Measurements from ENCODE around the gene RIC3.

Gene RIC3

DNA sequence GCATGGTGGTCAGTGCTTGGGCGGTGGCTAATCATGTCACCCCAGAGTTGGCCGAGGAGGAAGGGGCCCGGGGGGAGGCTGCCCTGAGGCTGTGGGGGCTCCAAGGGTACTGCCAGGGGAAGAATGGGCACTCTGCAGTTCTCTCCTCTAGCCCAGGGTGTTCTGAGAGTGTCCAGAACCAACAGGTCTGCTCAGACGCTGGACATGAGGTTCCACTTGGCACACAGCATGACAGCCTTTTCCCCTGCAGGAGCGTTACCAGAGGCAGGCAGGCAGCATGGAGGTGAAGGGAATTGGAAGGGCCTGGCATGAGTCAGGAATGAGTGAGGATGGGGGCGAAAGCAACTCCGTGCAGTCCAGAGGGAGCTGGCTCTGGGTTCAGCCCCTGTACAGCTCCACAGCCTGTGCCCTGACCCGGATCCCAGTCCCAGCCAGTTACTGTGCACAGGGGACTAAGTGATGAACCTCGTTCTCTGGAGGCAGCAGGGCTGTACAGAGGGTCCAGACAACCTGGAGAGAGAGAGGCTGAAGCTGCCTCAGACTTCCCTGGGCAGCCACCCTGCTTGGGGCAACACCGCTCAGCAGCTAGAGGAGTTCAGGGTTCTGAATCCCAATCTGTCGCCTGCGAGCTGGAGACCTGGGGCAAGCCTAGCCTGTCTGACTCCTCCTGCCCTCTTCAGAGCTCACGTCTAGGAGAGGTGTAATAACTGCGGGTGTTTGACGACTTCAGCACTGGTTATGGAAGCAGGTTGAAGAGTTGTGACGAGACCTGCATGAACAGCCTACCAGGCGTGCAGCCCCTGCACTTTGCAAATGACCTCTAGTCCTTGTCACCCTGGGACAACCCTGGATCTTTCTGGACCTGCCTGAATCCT is 102.6 kb downstream of the RIC3 start:
- DNase-seq: no peak

DNA sequence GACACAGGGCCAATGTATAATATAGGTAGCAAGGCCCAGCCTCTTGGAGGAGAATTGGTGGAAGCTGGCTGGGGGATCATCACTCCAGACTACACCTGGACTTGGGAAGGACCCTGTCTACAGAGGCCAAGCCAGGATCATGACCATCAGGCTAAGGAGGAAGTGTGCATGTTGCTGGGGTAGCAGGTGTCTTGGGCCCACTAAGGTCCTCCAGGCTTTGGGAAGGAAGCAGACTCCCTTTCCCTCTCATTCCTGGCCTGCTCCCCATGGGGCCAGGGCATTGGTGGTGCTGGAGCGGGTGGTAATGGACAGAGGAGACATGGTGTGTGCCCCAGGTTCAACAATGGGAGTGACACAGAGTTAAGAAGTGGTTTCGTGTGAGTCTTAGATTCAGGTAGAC is 103.8 kb downstream of the RIC3 start:
- DNase-seq: no peak

DNA sequence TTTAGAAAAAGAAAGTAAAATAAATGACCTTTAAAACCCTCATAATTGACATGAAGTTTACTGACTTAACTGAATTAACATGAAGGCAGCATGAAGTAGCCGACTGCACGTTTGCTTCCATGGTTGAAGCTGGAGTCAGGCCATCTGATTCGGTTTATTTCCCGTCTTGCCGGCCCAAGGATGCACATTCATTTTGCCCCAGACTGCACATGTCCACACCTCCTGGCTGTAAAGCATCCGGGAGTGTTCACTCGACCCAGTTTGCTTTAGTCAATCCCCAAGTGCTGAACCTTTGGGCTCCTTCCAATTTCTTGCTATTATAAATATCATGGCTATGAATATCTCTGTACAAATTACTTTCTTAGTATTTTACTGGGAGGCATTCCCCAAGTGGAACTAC is 105.5 kb downstream of the RIC3 start:
- no peak for DNase-seq

DNA sequence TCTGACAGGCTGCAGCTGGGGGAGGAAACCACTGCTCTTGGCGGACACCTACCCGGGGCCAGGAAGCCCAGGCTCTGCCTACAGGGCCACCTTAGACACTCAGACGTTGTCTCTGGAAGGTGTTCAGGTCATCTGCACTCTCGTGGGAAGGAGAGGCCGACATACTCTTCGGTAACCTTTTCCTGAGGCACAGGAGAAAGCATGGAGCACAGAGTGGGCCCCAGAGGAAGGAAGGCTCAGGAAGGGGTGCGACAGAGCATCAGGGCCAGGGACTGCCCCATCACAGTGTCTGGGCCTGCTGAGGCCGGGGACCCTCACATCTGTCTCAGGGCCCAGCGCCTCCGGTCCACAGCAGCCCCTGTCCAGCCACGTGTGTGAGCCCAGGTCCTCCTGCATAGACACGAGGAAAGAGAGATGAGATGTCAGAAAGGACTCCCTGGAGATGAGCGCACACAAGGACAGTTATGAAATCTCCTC is 106.0 kb downstream of the RIC3 start:
- no peak for DNase-seq

DNA sequence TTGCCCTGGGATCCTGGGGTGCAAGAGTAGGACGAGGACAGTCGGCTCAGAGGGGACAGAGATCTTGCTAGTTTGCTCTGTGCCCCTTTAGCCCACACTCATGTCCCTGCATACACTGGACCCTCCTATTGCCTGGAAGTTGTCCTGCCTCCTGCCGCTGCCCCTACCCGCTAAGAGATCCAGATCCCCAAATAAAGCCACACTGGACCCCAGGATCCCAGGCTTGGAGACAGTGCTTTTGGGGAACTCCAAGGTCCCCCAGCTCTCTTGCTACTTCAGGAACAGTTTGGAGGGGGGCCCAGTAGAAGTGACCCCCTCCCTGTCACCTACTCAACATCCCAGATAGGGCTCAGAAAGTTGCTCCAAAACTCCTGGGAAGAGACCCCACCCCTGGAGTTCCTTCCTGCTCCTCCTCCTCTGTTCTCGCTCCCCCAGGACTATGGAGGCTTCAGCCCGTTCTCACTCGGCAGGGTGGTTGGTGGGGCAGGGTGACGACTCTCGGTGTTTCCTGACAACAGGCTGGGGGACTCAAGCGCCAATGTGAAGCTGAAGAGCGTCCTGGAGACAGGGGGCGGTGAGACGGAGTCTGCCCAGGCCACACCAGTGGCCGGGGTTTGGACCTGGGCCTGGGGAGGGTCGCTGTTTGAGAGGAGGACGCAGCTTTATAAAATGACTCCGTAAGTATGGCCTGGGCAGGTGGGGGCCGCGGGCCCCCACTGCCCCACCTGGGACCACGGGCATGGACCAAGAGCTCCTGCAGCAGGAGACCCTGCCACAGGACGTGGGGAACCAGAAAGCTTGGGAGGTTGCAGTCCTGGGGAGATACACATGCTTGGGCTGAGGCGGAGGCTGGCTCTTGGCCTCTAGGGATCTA is 107.0 kb downstream of the RIC3 start:
- no peak for DNase-seq

DNA sequence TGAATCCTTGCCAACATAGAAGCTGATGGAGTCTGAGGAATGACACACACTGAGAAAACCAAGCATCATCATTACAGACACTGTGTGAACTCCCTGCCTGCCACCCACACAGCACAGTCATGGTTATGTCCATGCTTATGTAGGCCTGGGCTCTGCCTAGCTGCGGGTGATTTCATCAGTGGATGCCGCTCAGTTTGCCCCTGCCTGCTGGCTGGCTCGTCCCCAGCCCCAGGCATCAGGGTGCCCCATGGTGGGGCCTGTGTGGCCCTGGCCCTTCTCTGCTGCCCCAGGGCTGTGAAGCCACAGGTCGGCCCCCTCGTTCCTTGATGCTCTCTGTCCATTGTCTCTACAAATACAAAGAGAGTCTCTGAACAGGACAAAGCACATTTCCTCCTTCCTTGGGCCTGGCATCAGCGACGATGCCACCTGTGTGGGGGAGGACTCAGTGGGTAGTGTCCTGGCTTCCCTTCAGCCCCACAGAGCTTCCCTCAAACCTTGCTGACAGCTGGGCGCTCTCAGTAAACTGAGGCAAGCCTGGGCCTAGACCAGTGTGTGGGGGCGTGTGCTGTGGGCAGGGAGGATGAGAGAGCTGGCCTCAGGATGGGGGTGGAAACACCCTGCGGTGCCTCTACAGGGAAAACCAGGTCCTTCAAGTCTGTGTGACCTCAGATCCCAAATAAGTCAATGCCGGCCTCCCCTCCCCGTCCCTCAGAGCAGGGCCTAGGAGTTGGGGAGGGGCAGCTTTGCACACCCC is 107.8 kb downstream of the RIC3 start:
- no peak for DNase-seq

DNA sequence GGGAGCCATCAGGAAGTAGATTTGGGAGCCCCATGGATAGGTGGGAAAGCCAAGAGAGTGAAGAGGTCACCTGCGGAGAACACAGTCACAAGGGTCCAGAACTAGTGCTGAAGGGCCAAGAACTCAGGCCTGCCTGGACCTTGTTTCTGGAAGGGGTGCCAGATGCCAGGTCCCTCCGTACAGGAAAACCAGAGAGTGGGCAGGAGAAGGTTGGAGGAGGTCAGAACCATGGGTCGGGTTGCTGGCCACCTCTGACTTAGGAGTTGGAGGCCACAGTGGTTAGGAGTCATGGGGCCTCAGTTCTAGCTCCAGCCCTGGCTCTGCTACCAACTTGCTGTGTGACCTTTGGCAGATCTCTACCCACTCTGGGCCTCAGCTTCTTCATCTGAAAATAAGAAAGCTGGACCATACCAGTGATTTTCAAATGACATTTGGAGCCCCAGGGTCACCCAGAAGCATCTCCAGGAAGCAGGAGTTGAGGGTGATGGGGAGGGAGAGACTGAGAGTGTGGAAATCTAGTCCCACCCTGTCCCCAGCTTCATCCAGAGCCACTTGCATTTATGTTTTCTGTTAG is 108.6 kb downstream of the RIC3 start:
- DNase-seq: no peak

DNA sequence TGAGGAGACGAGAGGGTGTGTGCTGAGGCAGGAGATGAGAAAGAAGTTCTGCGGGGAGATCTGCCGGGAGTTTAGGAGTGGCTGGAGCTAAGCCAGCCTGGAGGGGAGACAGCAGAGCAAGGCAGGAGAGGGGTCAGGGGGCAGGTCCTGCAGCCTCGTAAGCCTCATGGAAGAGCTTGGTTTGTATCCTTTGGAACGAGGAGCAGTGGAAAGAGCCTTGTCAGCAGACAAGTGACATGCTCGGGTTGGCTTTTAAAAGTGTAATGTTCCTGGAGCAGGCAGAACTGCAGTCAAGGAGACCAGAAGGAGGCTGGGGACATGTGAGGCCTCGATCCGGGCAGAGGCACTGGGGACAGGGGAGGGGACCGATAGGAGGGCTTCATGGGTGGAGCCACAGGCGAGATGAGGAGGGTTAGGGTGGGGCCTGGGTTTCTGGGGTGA is 109.2 kb downstream of the RIC3 start:
- no peak for DNase-seq

DNA sequence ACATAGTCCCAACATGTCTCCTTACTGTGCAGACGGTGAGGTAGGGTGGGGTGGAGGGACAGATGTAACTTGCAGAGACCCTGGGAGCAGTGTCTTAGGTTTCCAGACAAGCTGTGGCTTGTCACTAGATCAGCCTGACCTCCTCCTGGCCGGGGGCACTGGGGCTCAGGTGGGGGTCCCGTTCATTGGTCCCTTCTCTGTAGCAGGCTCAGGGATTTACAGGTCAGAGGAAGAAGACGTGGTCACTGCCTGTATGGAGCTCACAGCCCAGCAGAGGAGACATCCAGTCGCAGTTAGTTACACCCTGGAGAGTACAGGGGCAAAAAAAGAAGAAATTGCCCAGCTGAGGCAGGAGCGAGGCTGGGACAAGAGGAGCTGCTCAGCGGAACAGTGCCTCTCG is 109.8 kb downstream of the RIC3 start:
- no peak for DNase-seq

DNA sequence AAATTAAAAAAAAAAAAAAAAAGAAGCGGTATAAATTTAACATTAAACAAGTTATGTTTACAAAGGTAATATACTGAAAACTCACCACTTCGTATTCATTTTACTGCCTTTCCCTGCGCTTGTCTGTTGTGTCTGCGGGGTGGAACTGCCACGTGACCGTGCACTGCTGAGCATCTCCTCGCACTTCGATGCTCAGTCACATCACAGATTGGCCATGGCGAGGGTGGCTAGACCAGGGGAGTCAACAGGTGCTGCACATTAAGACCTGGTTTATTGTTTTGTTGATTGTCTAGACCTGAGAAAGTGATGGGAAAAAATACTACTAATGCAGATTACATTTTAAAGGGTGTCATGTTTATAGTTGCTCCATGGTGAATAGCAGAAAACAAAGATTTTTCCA is 110.6 kb downstream of the RIC3 start:
- no peak for DNase-seq

DNA sequence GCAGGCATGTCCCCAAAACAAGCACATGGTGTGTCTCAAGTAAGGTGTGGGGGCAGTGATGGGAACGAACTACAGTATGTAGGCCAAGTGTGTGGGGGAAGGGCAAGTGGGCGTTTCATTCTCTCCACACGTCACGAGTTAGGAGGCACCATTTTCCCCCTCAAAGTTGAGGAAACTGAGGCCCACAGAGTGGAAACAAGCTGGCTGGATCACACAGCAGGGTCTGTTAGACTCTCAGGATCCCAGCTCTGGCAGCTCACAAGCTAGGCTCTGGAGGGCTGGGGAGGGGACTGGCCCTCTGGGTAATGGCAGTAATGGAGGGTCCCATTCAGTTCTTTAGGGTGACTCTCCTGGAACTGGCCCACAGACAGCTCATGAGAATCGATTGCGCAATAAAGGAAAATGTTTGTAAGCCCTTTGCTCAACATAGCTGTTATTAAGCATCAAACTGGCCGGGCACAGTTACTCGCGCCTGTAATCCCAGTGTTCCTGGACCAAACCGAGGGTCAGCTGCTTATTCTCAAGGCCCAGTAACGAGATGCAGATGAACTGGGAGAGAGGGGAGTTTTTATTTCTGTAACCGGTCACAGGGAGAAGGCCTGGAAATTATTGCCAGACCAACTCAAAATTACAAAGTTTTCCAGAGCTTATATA is 111.9 kb downstream of the RIC3 start:
- DNase-seq: no peak

Measured in NCI-H187 treated with DMSO at 0.1 percent for 48 hours (cell line).